Measurements from ENCODE around the gene DNAJC5.

- TF ChIP-seq FOXP1 (CRISPR knock-in tag; IDR thresholded peaks at IDR 0.05; ENCODE audit: borderline replicate concordance) (no peak), CTCF (IDR thresholded peaks at IDR 0.05) (no peak)
Observed at GRCh38 chr20:63940071-63940471, 45.1 kb downstream of the DNAJC5 start.
